Left colon (tissue), 2 donors: ENCODE data around the gene TMEM9. TPM values are rescaled to one million over a fixed set of nuclear protein-coding genes. Genes with fewer than 3 reads are reported as not detected.
"Not testable (repeated sequence)": the region's sequence is repeated elsewhere in the genome, so short reads cannot be mapped to it uniquely, and the experiment has no call there.

ENCODE experiments used
- ATAC-seq: fragments of 200-7000 bp; cut with Tn5 transposase; one replicate; pipeline ENCODE4 v1.9.1; 2020; ENCODE audit warnings: mild to moderate bottlenecking, moderate library complexity
- DNase-seq, 2 donors: peaks; one replicate each; pipeline ENCODE4 v3.0.0-alpha.2; 2020
- intact Hi-C, 2 donors: fragments of 100-400 bp; cut with DNase I in 1 of 2; cut with micrococcal nuclease in 1 of 2; formaldehyde crosslinking; loops; one replicate each; pipeline versions ENCODE4 v1.11.2 to v1.14.0; 2022; cut with DNase I, micrococcal nuclease
- total RNA-seq, 2 donors: library from RNA; stranded (reverse); fragmentation: NEBNext Ultra II Directional; extraction: Animal tissue kit (Norgen Biotek cat#: 25700); gene quantifications; one replicate each; pipeline ENCODE4 v1.2.1, GENCODE V29; 2021
- donor health status: DM: no; HTN: no; CAD: no.
- donor health status: DM: yes; HTN: yes; CAD: no.

The TMEM9 gene
- total RNA-seq, 2 donors from 2014 or later = 23.4 to 29.3 TPM

DNA sequence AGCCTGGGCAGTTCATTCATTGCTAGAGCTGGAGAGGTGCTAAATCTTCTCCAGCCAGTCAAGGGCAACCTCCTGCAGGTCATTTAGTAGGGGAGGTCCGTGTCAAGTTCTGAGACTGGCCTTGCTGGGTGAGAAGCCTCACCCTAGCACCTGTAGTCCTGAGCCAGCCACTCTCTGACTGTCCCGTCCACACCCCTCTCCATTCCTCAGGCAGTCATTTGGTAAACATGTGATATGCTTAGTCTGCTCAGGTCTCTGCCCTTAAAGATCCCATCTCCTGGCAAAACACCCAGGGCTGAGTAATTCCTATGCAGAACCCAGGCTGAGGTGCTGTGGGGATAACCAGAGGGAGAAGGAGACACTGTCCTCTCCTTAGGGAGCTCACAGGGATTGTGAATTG, 22.7 kb upstream of the TMEM9 start:
- DNase-seq (peak in 1 of 2 donors; percentile 33), ATAC-seq (peak; percentile 83)
- intact Hi-C loops = no loop called here

DNA sequence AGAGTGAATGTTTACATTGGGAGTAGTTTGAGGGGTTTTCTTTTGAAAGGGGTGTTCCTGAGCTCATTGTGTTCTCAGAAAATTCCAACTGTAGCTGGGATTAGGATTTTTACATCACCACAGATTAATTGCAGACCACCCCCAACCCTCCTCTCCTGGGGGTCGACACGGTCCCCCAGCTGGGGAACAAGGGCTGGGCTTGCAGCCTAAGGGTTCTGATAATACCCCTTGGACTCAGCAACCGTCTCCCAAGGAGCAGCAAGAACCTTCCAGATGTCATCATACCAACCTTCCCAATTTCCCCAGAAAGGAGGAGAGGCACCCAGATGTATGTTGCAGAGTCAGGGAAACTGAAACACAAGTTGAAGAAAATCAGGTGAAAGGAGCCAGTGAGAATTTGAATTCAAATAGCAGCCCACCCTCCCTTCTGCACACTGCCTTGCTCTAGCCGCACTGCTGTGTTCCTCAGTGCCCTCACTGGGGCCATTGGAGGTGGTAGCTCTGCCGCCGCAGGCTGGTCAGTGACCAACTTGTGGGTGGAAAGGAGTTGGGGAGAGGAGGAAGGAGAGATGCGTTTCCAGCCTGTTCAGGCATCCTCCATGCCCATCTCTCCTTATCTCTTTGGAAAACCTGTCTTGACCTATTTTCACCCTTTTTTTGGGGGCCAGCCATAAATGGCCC, 21.7 kb upstream of the TMEM9 start:
- intact Hi-C loops = no loop called here
- ATAC-seq = no peak
- DNase-seq = no peak

DNA sequence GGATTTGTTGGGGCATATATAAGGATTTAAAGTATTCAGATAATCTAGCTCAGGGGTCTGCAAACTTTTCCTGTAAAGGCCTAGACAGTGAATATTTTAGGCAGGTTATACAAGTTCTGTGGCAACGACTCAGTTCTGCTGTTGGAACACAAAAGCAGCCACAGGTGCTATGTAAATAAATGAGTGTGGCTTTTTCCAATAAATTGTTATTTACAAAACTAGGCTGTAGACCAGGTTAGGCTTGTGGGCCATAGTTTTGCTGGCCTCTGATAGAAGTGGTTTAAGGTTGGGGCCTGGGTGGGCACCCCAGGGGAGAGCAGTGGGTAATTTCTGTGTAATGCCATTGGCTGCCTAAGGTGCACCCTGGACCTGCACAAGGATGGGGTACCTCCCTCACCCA, 19.5 kb upstream of the TMEM9 start:
- DNase-seq = no peak
- intact Hi-C loops = no loop called here
- no peak for ATAC-seq

DNA sequence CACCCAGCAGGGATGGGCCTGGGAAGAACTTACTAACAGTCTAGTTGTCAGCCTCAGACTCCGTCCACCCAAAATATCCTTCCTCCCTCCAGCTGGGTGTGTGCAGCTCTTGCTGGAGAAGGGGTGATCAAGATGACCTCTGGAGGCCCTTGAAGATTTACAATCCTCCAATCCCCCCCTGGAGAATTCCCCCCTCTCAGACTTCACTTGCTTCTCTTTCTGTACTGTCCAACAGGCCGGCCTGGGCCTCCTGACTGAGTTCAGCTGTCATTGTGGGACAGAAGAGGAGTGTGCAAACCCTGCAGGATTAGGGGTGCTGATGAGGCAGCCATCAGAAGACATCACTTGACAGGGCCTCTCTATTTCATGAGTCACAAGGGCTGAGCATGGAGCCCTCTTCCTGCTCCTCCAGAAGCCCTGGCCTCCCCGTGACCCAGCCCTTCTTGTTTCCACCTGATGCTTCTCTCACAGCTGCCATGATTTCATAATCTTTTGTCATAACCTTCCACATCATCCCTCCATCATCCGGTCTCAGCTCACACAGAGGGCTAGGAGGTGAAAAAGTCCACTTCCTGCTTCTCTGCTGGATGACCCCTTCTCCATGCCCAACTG, 18.8 kb upstream of the TMEM9 start:
- DNase-seq (no peak), ATAC-seq (no peak)
- intact Hi-C loops = no loop called here

DNA sequence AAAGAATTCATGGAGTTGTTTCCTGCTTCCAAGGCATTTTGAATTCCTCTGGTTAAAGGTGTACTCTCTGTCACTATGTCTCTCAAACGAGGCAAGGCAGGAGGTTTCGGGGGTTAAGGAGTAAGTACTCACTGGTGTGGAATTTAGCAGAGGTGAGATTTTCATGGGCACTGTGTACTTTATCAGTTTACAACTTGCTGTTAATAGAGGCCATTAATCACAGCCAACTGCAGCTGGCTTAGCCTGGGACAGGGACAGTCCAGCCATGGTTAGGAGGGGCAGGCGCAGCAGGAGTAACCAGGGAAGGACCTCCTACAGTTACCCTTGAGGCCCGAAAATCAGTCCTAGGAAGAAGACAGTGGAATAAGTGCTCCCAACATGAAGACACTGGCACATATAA, 18.1 kb upstream of the TMEM9 start:
- intact Hi-C loops = no loop called here
- ATAC-seq (no peak), DNase-seq (no peak)

DNA sequence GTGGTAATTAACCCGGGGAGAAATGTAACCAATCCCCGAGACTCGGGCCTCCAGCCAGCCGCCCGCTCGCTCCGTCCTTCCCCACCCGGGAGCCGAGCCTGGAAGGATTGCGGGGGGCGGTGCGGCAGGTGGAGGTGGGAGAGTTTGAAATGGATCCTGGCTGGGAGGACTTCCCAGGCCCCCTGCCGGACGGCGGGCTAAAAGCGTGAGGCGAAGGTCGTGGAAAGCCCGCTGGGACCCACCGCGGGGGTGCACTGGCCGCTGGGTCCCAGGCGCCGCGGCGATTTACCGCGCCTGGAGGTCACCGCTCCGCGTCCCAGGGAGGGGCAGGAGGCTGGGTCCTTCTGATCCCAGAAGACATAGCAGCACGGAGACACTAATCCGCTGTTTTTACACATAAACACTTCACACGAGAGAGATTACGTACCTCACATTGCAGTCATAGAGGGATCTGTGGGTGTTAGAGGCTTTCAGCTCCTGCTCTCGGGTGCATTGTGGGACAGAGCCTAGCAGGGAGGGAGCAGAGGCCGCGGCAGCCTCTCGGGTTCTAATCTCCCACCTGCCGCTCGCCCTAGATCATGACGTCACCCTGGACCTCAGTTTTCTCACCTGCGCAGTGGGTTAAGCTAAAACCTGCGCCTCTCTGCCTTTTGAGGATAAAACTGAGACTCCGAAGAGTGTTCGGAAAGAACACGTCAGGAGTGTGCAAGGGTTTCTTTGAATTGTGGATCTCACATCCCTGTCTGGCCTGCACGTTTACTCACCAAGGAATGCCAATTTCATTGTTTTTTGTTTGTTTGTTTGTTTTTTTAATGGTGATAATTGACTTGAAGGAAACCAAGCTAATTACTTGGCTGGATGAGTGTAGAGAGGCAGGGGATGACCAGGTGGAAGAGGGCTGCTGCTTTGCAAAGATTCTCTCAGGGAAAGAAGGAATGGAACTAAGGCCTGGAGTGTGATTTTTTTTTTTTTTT, 17.1 kb upstream of the TMEM9 start:
- intact Hi-C loops = no loop called here
- DNase-seq = peak; percentile 56 to 58
- peak; percentile 51 for ATAC-seq

DNA sequence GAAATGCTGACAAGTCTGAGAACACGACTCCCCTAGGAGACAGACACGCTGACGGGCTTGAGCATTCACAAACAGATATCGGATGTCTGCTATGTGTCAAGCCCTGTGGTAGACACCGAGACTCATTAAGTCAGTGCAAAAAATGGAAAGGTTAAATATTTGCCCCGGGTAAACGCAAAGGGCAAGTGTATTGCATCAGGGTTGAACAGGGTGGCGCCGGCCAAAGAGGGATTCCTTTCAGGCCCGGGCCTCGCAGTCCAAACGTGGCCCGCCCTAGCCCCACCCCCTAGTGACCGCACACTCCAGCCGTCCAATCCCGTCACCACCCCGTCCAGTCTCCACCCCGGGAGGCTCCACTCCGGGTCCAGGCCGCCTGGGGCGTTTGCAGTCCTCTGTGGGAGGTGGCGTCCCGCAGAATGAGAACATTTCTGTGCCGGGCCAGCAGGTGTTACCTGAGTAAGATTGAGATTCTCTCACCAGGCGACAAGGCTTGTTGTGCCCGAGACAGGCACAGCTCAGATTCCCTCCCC, 16.3 kb upstream of the TMEM9 start:
- ATAC-seq (peak; percentile 98), DNase-seq (peak; percentile 95 to 97)
- intact Hi-C loops = no loop called here

DNA sequence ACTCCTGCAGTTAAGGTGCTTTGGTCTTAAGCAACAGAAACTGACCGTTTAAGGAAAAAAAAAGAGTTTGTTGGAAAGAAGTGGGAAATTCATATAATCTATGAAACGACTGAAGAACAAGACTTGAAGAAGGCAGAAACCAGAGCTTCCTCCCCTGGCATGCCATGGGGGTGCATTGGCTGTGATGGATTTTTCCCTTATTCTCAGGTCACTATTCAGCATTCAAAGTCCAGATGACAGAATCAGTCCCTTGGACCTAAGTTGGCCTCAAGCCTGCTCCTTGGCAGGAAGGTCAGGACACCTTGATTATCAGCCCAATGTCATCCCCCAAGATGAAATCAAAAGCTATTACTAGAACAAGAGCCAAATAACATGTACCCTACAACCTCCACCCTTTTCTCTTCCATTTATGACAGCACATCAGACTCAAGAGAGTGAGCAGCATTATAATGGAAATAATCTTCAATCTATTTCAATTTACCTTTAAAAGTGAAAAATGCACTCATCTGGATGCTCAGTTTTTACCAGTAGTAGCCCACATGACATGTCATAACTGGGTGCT, 15.8 kb upstream of the TMEM9 start:
- no peak for DNase-seq
- intact Hi-C loops = no loop called here
- no peak for ATAC-seq

DNA sequence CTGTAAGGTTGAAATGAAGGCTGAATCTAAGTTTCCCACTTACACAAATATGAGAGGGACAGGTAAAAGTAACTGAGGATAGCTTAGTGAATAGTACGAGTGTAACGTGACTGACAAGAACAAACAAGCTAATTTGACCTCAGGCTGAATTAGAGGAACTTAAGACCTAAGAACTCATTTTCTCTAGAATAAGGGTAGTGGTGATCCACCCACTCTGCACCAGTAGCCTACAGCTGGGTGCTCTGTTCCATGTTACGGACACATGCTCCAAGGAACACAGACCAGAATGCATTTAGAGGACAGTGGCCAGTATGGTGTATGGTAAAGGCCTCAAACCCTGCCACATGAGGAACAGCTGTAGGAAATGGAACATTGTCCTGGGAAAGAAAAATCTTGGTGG, 14.9 kb upstream of the TMEM9 start:
- intact Hi-C loops = no loop called here
- no peak for ATAC-seq
- no peak for DNase-seq

DNA sequence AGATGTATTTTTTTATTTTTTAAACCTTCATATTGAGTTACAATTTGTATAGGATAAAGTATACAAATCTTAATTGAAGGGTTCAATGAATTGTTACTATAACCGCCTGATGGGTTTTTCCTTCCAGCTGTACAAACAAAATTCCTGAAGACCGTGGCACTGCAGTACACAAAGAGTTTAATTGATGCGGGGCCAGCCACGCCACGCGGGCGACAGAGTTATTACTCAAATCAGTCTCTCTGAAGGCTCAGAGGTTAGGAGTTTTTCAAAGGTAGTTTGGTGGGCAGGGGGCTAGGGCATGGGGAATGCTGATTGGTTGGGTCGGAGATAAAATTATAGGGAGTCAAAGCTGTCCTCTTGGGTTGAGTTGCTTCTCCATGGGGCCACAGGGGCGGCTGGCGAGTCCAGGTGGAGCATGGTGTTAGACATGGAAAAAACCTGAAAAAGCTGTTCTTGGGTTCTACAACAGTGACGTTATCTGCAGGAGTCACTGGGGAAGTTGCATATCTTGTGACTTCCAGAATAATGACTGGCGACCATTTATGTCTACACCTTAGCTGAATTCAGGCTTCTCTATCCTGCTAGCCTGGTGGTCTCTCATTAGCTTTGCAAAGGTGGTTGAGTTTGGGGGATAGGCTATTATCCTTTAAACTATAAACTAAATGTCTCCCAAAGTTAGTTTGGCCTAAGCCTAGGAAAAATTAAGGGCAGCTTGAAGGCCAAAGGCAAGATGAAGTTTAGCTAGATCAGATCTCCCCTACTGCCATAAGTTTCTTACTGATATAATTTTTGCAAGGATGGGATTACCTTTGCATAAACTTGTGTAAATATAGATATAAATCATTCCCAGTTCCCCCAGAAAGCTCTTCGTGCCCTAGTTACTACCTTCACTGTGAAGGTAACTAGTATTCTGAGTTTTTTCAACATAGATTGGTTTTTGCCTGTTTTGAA, 13.0 kb upstream of the TMEM9 start:
- no peak for ATAC-seq
- no peak for DNase-seq
- intact Hi-C loops = no loop called here

DNA sequence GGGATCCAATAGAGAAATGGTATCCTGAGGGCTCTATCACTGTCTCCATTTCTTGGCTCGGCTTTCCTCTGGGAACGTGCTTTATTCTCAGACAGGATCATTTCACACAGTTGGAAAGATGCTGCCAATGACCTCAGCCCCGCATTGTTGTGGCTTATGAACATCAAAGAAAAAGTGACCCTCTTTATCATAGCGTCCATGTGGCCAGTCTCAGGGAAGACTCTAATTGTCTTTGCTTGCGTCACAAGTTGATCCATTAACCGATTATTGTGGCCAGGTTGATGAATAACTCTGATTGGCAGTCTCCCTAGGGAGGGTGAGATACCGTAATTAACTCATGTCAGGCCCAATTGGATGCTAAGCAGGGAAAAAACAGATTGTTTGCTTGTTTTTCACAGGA, 10.4 kb upstream of the TMEM9 start:
- intact Hi-C loops = no loop called here
- no peak for DNase-seq
- no peak for ATAC-seq

DNA sequence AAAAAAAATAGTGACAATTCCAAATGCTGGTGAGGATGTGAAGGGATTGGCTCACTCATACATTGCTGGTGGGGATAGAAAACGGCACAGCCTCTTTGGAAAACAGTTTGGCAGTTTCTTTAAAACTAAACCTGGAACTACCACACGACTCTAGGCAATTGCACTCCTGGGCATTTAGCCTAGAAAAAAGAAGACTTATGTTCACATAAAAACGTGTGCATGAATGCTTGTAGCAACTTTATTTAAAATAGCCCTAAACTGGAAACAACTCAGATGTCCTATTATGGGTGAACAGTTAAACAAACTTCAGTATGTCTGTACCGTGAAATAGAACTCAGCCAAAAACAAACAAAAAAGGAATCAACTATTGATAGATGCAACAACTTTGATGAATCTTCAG, 9.4 kb upstream of the TMEM9 start:
- DNase-seq (no peak), ATAC-seq (no peak)
- intact Hi-C loops = no loop called here

DNA sequence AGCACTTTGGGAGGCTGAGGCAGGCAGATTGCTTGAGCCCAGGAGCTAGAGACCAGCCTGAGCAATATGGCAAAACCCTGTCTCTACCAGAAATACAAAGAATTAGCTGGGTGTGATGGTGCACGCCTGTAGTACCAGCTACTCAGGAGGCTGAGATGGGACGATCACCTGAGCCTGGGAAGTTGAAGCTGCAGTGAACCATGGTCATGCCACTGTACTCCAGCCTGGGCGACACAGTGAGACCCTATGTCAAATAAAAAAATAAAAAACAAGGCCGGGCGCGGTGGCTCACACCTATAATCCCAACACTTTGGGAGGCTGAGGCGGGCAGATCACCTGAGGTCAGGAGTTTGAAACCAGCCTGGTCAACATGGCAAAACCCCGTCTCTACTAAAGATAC, 8.8 kb upstream of the TMEM9 start:
- ATAC-seq, intact Hi-C loops, DNase-seq: not testable (repeated sequence)

DNA sequence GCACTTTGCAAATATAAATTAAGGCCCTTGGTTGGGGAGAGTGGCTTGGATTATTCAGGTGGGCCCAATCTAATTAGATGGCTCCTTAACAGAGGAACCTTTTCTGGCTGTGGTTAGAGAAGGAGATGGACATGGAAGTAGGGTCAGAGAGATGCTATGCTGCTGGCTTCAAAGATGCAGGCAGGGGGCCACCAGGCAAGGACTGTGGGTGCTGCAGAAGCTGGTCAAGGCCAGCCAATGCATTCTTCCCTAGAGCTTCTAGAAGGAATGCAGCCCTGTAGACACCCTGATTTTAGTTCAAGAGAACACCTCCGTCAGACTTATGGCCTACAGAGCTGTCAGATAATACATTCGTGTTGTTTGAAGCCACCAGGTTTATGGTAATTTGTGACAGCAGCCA, 3.7 kb upstream of the TMEM9 start:
- ATAC-seq (no peak), DNase-seq (no peak)
- intact Hi-C loops = no loop called here

DNA sequence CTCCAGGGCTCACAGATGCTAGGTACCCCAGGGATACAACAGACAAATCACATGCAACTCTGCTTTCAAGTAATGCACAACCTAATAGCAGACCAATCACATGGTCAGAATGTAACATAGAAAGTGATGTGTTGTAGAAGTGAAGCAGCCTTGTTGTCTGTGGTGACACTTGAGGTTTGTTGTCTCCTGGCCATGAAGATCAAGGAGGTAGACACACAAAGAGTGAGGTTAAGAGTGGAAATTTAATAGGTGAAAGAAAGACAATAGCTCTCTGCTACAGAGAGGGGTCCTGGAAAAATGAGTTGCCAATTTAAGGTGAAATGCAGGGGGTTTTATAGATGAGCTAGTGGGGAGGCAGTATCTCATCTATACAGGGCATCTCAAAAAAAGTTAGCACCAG, 2.5 kb upstream of the TMEM9 start:
- ATAC-seq = no peak

DNA sequence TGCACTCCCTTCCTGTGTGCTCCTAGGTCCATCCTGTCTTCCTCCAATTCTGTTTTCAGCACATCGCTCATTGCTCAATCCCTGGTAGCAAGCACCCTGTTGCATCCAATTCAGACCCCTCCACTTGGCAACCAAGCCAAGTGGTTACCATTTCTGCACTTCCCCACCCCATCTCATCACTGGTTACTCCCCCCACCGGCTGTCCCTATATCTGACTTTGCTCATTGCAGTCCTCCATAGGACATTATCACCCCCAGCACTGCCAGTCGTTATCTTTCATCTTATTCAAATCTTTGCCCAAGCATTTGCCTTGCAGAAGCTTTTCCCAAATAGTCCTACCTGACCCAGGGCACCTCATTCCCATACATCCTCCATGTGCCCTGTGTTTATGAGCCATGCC, 2.1 kb upstream of the TMEM9 start:
- no peak for ATAC-seq
- intact Hi-C loops = no loop called here
- DNase-seq = no peak

More for the DNA sequence above, 2.5 kb upstream of the TMEM9 start:
- no peak for DNase-seq
- intact Hi-C loops = no loop called here

DNA sequence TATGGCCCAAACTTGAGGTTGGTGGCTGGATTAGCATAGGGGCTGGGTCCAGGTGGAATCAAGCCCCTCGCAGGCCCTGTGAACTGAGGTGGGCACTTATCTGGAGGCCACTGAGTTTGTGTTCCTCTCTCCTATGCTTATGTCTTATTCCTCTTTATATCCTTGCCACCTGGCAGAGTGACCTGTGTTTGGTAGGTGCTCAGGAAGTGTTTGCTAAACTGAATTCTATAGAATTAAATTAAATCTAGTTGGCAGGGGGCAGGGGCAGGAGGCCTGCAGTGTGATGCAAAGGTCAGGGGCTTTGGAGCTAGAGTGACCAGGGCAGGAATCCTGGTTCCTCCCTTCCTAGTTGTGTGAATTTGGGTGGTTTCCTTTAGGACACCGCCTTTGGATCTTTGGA, 1.1 kb upstream of the TMEM9 start:
- intact Hi-C loops = no loop called here
- DNase-seq (no peak), ATAC-seq (no peak)
